GM19043 (cell line): ENCODE measurements around the gene KLHL25.
"Not testable (repeated sequence)": the region's sequence is repeated elsewhere in the genome, so short reads cannot be mapped to it uniquely, and the experiment has no call there.

Experiments used
- ATAC-seq: cut with Tn5 transposase; IDR thresholded peaks from one replicate; pipeline ENCODE4 v1.9.1; 2021; ENCODE audit warnings: low read depth; ENCODE audit not compliant: unreplicated experiment

The KLHL25 gene, protein sequence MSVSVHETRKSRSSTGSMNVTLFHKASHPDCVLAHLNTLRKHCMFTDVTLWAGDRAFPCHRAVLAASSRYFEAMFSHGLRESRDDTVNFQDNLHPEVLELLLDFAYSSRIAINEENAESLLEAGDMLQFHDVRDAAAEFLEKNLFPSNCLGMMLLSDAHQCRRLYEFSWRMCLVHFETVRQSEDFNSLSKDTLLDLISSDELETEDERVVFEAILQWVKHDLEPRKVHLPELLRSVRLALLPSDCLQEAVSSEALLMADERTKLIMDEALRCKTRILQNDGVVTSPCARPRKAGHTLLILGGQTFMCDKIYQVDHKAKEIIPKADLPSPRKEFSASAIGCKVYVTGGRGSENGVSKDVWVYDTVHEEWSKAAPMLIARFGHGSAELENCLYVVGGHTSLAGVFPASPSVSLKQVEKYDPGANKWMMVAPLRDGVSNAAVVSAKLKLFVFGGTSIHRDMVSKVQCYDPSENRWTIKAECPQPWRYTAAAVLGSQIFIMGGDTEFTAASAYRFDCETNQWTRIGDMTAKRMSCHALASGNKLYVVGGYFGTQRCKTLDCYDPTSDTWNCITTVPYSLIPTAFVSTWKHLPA

DNA sequence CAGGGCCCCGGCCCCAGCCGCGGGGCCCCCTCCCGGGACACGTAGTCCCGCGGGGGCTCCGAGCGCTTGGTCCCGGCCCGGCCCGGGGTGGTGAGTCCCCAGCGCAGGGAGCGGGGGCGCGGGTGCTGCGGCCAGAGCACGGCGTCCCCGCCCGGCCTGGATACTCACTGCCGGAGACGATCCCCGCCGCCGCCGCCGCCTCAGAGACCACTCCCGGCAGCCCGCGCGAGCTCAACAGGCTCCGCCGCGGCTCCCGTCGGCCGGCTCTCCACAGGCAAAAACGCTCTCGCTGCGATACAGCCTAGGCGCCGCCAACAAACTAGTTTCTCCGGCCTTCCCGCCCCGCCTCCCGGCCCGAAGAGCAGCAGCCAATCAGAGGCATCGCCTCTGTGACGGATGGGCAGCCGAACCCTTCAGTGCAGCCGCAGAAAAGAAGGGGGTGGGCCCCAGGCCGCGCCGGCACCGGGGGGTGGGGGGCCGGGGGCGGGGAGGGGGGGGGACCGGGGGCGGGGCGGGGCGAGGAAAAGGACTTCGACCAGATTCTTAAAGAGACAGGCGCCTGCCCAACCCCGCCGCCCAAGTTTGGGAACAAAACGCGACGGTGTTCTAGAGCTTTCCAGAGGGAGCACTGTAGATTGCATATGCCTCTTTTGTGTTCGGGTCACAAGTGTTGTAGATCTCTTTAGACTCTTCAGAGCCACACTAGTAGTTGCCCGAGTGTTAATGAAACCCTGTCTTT, at the start of gene KLHL25:
KLHL25 (minus strand) TSS at position 328 of the 739 bp plus-strand sequence. CDS start 25,115 bp downstream, outside the sequence.
- peak; percentile 99 for ATAC-seq

DNA sequence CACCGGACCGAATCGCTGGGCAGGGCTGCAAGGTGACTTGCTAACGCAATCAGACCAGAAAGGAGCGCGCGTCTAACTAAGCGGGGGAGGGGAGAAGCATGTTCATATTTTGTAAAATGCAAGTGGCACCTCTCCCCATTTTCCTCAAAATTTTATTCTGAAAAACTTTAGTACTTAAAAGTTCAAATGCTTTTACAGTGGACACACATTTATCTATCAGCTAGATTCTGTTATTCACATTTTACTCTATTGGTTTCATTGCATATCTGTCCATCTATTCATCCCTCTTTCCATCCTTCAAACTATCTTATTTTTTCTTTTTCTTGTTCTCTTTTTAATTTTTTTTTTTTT, 46.1 kb upstream of the KLHL25 start:
- no peak for ATAC-seq

DNA sequence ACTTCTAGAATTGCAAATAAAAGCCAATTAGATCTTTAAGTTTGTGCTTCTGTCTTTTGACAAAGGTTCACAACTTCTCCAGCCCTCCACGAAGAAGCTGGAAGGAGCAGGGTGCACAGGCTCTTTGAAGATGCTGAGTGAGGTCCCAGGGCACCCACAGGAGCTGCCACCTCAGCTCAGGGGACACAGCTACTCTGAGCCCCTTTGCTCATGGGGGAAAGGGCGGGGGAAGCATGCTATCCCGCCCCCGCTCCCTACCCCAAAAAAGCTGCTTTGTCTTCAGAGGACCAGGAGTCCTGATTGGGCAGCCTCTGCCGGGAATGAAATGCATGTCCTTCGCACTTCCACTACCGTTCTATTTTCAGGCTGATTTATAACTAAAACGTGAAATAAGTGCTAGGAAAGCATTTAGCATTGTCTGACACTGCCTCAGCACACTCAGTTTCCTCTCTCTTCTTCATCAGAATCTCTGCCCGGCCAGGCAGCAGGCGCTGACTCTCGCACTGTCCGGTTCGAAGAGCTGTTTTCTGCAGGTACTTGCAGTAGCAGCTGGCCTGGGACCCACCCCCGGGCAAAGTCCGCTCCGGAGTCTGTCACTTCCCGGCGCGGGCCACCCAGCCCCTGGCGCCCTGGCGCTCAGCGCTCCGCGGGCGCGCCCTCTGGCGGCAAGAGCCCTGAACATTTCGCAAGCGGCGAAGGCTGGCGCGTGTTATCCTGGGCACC, 45.5 kb upstream of the KLHL25 start:
- ATAC-seq, result peak; percentile 99

DNA sequence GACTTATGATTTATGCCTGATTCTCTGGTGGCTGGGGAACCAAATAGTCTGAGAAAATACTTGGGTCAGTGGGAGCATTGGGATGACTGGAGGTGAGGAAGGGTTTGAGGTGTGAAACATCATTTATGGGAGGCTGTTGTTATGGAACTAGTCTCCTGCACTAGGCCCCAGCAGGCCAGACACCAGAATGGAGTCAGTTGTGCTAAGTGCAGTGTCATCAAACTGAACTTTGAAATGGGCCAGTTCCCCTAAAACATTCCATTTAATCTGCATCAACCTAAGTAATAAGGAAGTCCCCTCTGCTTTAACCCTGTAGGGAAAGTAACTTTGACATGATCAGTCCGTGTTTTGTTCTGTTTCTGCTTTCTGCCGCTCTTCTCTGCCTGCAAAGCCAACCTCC, 44.9 kb upstream of the KLHL25 start:
- ATAC-seq, result no peak

DNA sequence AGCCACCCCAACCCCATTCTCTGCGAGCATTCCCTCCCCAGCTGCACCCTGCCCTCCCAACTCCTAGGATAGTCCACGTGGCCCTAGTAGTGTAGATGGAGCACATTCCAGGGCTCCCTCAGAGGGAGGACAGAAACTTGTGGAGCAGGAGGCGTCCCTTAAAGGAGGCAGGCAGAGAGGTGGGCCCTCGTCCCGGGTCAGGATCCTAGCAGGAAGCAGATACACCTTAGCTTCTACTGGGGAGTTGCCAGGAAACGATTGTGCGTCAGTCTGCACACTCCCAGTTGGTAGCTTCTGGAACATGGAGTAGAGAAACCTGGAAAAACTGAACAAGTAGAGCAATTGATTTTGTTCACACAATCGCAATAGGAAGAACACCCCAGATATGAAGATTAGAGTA, 43.9 kb upstream of the KLHL25 start:
- no peak for ATAC-seq

DNA sequence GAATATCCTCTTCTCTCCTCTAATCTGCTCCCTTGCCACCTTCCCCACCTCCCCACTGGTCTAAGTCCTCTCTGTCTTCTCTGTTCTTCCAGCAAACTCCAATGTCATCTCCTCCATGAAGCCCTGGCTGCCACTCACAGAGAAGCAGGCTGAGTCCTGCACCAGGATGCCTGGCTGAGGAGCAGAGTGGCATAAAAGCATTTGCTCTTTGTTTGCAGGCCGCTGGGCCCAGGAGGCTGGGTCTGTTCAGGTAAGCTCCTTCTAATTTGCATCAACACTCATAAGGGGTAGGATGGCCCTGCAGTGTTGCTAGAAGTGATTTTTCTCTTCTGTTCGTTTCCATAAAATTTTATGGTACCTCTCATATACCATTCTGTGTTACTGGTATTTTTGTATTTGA, 43.2 kb upstream of the KLHL25 start:
- ATAC-seq, result no peak

DNA sequence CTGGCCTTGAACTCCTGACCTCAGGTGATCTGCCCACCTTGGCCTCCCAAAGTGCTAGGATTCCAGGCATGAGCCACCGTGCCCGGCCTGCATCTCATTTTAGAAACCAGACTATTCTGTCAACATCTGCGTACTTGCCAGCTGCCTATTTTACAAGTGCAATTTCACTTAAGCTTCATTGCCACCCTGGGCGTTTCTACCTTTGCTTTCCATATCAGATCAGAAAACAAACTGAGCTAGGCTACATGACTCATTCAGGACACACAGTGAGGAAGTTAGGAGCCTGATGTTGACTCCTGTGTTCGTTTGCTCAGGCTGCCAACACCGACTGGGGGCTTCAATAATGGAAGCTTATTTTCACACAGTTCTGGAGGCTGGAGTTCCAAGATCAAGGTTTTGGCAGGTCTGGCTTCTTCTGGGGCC, 42.3 kb upstream of the KLHL25 start:
- ATAC-seq, result no peak

DNA sequence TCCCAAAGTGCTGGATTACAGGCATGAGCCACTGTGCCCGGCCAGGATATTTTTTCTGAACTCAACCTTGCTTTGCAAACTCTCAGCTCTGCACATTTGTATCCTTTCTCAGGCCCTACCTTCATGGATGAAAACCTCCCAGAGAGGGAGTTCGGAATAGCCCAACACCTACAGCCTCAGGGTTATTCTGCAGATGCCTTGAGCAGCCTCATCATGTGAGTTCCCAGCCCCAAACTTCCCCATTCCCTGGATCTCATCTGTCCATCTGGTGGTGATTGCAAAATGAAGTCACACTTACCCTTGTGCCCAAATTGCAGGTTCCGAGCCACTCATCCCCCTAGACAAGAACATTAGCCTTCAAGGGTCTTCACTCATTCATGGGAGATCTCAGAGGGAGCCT, 39.9 kb upstream of the KLHL25 start:
- ATAC-seq, result no peak

DNA sequence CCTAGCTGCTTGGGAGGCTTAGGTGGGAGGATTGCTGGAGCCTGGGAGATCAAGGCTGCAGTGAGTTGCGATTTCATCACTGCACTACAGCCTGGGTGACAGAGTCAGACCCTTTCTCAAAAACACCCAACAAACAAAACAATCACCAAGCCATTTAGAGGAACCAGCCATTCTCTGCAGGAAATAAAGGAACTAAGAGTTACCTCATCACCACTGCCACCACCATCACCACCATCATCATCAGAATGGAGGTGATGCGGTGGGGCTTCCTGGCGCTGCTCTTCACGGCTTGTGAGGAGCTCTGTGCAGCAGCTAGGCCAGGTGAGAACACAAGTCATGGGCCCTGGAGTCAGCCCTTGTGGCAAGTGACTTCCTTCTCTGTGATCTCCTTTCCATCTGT, 37.7 kb upstream of the KLHL25 start:
- ATAC-seq, result no peak

DNA sequence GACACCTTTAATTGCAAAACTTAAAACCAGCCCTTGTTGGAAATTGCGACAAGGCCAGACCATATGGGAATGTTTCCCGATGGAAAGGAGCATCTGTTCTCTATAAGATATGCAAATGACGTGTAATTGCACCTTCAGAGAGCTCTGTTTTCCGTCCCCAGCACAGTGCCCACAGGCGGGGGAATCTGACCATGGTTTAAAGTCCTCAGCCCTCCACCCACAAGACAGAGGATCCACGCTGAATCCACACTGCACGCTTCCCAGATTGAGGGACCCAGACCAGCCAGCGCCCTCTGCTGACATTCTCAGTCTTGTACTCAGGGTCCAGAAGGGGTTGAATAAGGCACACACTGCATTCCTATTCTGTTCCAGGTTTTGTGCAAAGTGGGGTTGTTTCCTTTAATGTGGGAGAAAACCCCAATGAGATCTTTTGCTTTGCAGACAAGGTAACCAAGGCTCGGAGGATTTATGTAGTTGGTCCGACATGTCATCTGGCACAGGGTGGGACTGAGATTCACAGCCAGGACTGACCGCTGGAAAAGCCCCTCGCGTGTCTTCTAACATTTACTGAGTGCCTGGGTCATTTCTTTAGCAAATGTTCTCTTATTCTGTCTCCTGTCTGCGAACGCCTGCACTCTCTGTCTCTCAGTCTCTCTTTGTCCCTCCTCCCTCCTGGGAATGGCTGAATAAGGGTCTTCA, 36.8 kb upstream of the KLHL25 start:
- ATAC-seq, result no peak

DNA sequence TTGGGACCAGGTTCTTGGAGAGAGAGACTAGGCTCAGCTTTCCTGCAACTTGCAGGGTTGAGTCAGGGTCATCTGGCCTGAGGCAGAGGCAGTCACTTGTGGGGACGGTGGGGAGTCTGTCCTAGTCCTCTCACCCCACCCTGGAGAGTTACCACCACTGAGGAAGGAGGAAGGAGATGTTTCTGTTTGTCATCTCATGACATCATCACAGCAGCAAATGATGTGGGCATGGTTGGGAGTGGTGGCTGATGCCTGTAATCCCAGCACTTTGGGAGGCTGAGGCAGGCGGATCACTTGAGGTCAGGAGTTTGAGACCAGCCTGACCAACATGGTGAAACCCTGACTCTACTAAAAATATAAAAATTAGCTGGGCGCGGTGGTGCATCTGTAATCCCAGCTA, 35.0 kb upstream of the KLHL25 start:
- ATAC-seq, result not testable (repeated sequence)

DNA sequence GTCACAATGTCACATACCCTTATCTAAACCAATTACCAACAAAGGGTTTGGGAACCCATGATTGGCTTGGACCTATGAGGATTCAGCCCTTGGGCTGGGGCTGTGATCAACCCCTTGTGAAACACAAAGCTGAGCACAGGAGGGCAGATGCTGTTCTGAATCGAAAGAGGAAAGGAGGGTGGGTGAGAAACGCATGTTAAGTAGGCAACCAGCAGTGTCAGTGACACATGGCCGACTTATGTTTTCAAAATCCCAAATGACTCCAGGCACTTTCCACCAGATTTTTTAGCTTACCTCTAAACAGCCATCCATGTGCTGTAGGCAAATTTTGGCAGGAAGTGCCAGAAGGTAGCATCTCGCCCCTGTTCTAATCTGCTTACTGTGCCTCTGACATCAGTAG, 34.1 kb upstream of the KLHL25 start:
- no peak for ATAC-seq

DNA sequence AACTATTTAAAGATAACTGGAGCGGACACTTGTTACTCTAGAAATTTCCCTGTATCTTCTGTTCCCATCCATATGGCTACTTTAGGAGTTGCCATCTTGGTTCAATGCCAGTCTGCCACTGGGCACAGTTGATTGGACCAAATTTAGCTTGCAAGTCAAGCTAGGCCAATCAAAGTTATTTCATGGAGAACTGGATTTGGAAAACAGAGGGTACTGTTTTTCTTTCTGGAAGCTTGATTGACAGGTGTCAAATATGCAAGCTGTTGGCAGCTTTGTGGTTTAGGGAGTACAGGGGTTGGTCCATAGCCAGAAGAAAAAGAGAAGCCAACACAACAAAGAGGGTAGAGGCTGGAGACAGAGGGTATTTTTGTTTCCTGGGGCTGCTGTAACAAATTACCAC, 33.4 kb upstream of the KLHL25 start:
- no peak for ATAC-seq

DNA sequence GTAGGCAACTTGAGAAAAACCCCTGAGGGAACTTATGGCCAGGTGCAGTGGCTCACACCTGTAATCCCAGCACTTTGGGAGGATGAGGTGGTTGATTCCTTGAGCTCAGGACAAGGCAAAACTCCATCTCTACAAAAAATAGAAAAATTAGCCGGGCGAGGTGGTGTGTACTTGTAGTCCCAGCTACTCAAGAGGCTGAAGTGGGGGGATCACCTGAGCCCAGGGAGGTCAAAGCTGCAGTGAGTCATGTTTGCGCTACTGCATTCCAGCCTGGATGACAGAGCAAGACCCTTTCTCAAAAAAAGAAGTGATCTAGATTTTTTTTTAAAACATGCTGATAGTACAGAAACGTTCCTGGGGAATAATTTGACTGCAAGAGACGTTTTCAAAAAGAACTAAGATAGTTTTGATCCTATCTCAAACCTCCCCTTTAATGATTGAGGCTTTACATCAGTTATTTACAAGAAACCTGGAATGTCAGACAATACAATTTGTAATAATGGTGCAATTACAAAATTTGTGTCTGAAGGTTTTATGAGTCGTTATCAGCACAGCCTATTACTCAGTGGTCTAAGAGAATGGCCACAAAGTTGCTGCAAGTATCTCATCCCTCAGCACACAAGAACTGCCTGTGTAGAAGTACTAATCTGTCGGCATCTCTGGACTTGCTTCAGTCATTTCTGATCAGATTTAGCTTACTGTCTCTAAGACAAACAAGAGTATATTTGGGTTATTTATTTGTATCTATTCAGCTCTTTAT, 32.2 kb upstream of the KLHL25 start:
- ATAC-seq, result no peak

DNA sequence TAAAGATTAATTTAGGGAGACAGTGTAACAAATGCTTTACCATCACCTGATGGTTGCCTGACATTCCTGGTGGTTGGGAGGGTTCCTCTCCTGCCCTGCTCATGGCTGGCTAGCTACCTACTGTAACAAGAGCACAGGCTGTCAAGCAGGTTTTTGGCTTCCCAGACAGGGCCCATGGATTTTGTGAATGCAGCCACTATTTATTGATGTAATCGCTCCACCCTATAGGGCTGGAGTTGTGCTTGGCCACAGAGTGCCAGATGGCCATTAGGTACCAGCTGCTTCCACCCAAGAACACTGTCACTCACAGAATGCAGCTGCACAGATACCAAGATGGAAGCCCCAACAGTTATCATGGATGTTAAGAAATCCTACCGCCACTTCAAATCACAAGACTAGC, 31.0 kb upstream of the KLHL25 start:
- ATAC-seq, result no peak

DNA sequence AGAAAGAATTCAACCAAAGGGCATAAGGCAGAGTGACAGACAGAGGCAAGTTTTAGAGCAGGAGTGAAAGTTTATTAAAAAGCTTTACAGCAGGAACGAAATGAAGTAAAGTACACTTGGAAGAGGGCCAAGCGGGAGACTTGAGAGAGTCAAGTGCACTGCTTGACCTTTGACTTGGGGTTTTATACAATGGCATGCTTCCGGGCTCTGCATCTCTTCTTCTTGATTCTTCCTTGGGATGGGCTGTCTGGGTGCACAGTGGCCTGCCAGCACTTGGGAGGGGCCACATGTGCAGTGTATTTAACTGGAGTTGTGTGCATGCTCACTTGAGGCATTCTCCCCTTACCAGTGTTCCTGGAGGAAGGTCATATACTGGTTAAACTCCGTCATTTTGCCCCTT, 30.4 kb upstream of the KLHL25 start:
- no peak for ATAC-seq

DNA sequence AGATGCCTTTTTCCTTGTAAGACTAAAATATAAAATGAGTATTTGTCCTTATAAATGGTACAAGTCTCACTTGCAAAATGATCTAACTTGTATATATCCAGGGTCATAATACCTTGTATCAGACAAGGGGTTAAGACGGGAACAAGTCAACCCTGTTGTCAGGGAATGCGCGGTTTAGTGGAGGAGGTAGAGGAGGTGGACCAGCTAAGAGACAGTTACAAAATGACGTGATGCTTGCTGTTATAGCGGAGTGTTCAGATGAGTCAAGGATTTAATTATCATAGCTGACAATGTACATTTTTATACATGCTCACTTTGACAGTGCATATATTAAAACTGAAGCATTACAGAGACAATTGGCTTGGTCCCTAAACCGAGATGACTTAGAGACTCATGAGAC, 26.8 kb upstream of the KLHL25 start:
- no peak for ATAC-seq

DNA sequence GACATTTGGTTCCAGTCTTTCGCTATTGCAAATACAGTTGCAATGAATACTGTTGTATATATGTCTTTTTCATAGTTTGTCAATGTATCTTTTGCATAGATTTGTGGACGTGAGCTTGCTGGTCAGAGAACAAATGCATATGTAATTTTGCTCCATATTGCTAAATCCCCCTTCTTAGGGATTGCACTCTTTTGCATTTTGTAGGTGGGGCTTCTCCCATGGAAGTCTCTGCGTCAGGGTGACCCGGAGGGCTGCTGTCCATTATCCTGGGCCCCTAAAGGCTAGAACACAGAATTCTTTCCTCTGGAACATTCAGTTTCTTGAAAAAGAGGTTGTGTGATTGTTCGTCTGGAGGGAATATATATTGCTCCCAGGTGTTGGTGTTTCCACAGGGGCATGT, 25.2 kb upstream of the KLHL25 start:
- ATAC-seq, result no peak

DNA sequence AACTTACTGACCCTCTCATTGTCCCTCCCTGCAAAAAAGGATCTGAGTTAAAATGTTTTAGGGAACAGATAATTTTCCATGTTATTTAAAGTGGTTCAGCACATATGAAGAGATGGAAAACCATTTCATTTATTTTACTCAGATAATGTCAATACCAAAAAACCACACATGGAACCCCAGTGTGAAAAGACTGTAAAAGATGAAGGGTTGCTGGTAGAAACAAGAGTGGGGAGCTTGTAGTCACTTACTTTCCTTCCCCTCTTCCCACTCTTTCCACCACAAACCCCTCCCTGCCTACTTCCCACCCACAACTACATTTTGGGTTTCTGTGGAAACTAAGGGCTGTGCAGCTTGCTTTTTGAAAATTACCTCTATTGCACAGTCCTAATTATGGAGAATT, 18.5 kb upstream of the KLHL25 start:
- ATAC-seq, result no peak

DNA sequence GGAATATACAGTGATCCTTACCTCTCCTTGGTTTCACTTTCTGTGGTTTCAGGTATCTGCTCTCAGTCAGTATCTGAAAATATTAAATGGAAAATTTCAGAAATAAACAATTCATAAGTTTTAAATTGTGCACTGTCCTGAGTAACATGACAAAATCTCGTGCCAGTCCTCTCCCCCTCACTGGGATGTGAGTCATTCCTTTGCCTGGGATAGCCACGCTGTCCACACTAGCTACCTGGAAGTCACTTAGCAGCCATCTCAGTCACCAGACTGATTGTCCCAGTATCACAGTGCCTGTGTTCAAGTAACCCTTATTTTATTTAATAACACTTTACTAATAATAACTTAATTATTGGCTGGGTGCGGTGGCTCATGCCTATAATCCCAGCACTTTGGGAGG, 15.3 kb upstream of the KLHL25 start:
- ATAC-seq, result no peak
